ENCODE measurements around the gene FAM234A. TPM values are rescaled to one million over a fixed set of nuclear protein-coding genes. Genes with fewer than 3 reads are reported as not detected.

The FAM234A gene
- total RNA-seq, 1 experiment from 2014 or later = 94.9 TPM

GRCh38 chr16:262121-262745, 27.6 kb downstream of the FAM234A start:
- H3K27me3 ChIP-seq (ENCODE audit: insufficient read depth, low read length) = no peaks in the 10 kb centered on the region
- no peak overlapping the region for H3K23ac ChIP-seq (ENCODE audit: insufficient read length, low read depth, low read length)
- no peak overlapping the region for H3K27ac ChIP-seq (ENCODE audit: insufficient read length, low read depth, low read length)
- H2BK120ac ChIP-seq (ENCODE audit: low read depth, low read length, poor library complexity, severe bottlenecking) = no peak overlapping the region
- peak overlapping the region in 2 of 3 experiments; percentile 68 to 82; a peak in 2 of 7 replicates for H3K27ac Mint-ChIP-seq
- H3K27me3 Mint-ChIP-seq (ENCODE audit: low read depth) = no peaks in the 10 kb centered on the region
- H3K18ac ChIP-seq (ENCODE audit: insufficient read length, low read depth, low read length) = no peak overlapping the region
- H3K4me2 ChIP-seq (ENCODE audit: insufficient read depth, insufficient read length, low read length) = no peak overlapping the region
- TF ChIP-seq, protein P1, sequence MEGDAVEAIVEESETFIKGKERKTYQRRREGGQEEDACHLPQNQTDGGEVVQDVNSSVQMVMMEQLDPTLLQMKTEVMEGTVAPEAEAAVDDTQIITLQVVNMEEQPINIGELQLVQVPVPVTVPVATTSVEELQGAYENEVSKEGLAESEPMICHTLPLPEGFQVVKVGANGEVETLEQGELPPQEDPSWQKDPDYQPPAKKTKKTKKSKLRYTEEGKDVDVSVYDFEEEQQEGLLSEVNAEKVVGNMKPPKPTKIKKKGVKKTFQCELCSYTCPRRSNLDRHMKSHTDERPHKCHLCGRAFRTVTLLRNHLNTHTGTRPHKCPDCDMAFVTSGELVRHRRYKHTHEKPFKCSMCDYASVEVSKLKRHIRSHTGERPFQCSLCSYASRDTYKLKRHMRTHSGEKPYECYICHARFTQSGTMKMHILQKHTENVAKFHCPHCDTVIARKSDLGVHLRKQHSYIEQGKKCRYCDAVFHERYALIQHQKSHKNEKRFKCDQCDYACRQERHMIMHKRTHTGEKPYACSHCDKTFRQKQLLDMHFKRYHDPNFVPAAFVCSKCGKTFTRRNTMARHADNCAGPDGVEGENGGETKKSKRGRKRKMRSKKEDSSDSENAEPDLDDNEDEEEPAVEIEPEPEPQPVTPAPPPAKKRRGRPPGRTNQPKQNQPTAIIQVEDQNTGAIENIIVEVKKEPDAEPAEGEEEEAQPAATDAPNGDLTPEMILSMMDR (conservative IDR thresholded peaks at IDR 0.05) = no peak
- H3T11ph ChIP-seq (ENCODE audit: low read length) = no peak overlapping the region
- DNase-seq = no peak
- H2BK5ac ChIP-seq (ENCODE audit: insufficient read length, low read length) = no peak overlapping the region
- no peak overlapping the region for H2AFZ ChIP-seq (ENCODE audit: low read length)
- no peak overlapping the region for H3K56ac ChIP-seq (ENCODE audit: insufficient read length, low read depth, low read length)
- H3K79me2 ChIP-seq (ENCODE audit: insufficient read depth, low read length) = no peaks in the 10 kb centered on the region
- no peak overlapping the region for H4K5ac ChIP-seq (ENCODE audit: insufficient read length, low read depth, low read length)
- no peaks in the 10 kb centered on the region for H3K9me3 ChIP-seq (ENCODE audit: control insufficient read depth, low read depth, low read length)
- no peaks in the 10 kb centered on the region for H3K23me2 ChIP-seq (ENCODE audit: insufficient read length, low read depth, low read length, poor library complexity, severe bottlenecking)
- H3K9ac ChIP-seq (ENCODE audit: extremely low read depth, insufficient read length, low read length) = no peak overlapping the region
- H3K79me1 ChIP-seq (ENCODE audit: insufficient read depth, low read depth, low read length, poor library complexity, severe bottlenecking) = no peaks in the 10 kb centered on the region
- H2AK5ac ChIP-seq (ENCODE audit: insufficient read length, low read length) = no peak overlapping the region
- no peak overlapping the region for H3K4ac ChIP-seq (ENCODE audit: low read depth, low read length)
- no peak overlapping the region for H2BK12ac ChIP-seq (ENCODE audit: insufficient read length, low read depth, low read length)
- H3K4me1 ChIP-seq (ENCODE audit: insufficient read depth, low read length) = no peaks in the 10 kb centered on the region
- H3K4me3 Mint-ChIP-seq = no peak overlapping the region; a peak in 1 of 5 replicates
- H3K36me3 Mint-ChIP-seq (ENCODE audit: insufficient read depth in 1 of 3, low read depth in 3 of 3) = peaks cover 11 to 51% (median 25%) of the 10 kb centered on the region in 3 experiments; a peak in 6 of 7 replicates
- no peaks in the 10 kb centered on the region; a peak in 1 of 4 replicates for H3K4me1 Mint-ChIP-seq
- no peak overlapping the region for H4K8ac ChIP-seq (replicated peaks; ENCODE audit: insufficient read length, low read depth, low read length)
- no CpG with 5 or more reads among the region's 29 CpGs for WGBS (ENCODE audit: extremely low coverage, insufficient read length, low lambda C conversion rate)
- H3K9me3 Mint-ChIP-seq = no peaks in the 10 kb centered on the region
- no peak overlapping the region for H4K91ac ChIP-seq (ENCODE audit: insufficient read length, low read depth, low read length)
- no peak overlapping the region for H3K14ac ChIP-seq (ENCODE audit: insufficient read depth, low read length)
- no peak overlapping the region for H2BK15ac ChIP-seq (ENCODE audit: low read depth, low read length)
- no peak overlapping the region for H2BK20ac ChIP-seq (ENCODE audit: low read depth, low read length, poor library complexity, severe bottlenecking)
- no peaks in the 10 kb centered on the region for H4K20me1 ChIP-seq (ENCODE audit: control insufficient read depth, insufficient read depth, insufficient read length)

All from H9 (cell line).